Mesendoderm (in vitro differentiated cells): Measurements from ENCODE around the gene EBI3.
"Not testable (repeated sequence)": the region's sequence is repeated elsewhere in the genome, so short reads cannot be mapped to it uniquely, and the experiment has no call there.

Experiments used
- DNase-seq: peaks from one replicate; pipeline ENCODE4 v3.0.0; 2013
- H2AK5ac ChIP-seq: 2 replicates; pipeline ENCODE4 v1.6.1; 2013; ENCODE audit warnings: low read length, inconsistent platforms
- H2BK120ac ChIP-seq: 2 replicates; pipeline ENCODE4 v1.6.1; 2013; ENCODE audit warnings: low read depth, mild to moderate bottlenecking, low read length, moderate library complexity, mixed read lengths
- H2BK15ac ChIP-seq: replicated peaks from 2 replicates; pipeline ENCODE4 v1.6.1; 2013; ENCODE audit warnings: low read depth, mild to moderate bottlenecking, moderate library complexity
- H2BK5ac ChIP-seq: 2 replicates; pipeline ENCODE4 v1.6.1; 2013; ENCODE audit warnings: low read length, inconsistent platforms
- H3K18ac ChIP-seq: 2 replicates; pipeline ENCODE4 v1.6.1; 2013; ENCODE audit warnings: mild to moderate bottlenecking, low read length, mixed read lengths
- H3K23ac ChIP-seq: one replicate; pipeline ENCODE4 v1.6.1; 2013; ENCODE audit warnings: low read length
- H3K27ac ChIP-seq: 2 replicates; pipeline ENCODE4 v1.5.1; 2013; ENCODE audit warnings: low read depth, mild to moderate bottlenecking, inconsistent platforms, low read length, moderate library complexity
- H3K27me3 ChIP-seq: 2 replicates; pipeline ENCODE4 v1.6.1; 2013; ENCODE audit warnings: low read length, control low read depth, mild to moderate bottlenecking, inconsistent platforms; ENCODE audit not compliant: insufficient read depth, poor library complexity
- H3K36me3 ChIP-seq: 2 replicates; pipeline ENCODE4 v1.6.1; 2013; ENCODE audit warnings: low read length, inconsistent platforms; ENCODE audit not compliant: control insufficient read depth, insufficient read depth
- H3K4ac ChIP-seq: one replicate; pipeline ENCODE4 v1.6.1; 2013; ENCODE audit warnings: low read depth, mild to moderate bottlenecking, low read length, moderate library complexity
- H3K4me1 ChIP-seq: 2 replicates; pipeline ENCODE4 v1.6.1; 2013; ENCODE audit warnings: low read depth, low read length, inconsistent platforms; ENCODE audit not compliant: control insufficient read depth
- H3K4me2 ChIP-seq: 2 replicates; pipeline ENCODE4 v1.6.1; 2013; ENCODE audit warnings: low read length
- H3K4me3 ChIP-seq: 2 replicates; pipeline ENCODE4 v1.5.1; 2013; ENCODE audit warnings: mild to moderate bottlenecking, low read length
- H3K56ac ChIP-seq: one replicate; pipeline ENCODE4 v1.6.1; 2013; ENCODE audit warnings: low read length
- H3K79me1 ChIP-seq: 2 replicates; pipeline ENCODE4 v1.6.1; 2013; ENCODE audit warnings: low read length, inconsistent platforms
- H3K79me2 ChIP-seq: 2 replicates; pipeline ENCODE4 v1.6.1; 2013; ENCODE audit warnings: mild to moderate bottlenecking, low read length; ENCODE audit not compliant: control insufficient read depth, insufficient read depth
- H3K9ac ChIP-seq: 2 replicates; pipeline ENCODE4 v1.6.1; 2013; ENCODE audit warnings: low read length, inconsistent platforms
- H4K5ac ChIP-seq: one replicate; pipeline ENCODE4 v1.6.1; 2013; ENCODE audit warnings: low read length
- H4K8ac ChIP-seq: one replicate; pipeline ENCODE4 v1.6.1; 2013; ENCODE audit warnings: low read depth, mild to moderate bottlenecking, control low read depth, low read length, moderate library complexity
- WGBS: extraction: QIAGEN DNeasy Blood & Tissue Kit; methylation state at CpG from one replicate; pipeline ENCODE4 v1.1.7; 2013; ENCODE audit warnings: low lambda C conversion rate, missing lambda C conversion rate; ENCODE audit not compliant: insufficient coverage; ENCODE audit errors: extremely low coverage; 5-methylcytosine and 5-hydroxymethylcytosine counted together

EBI3 gene

GRCh38 chr19:4279267-4279529 is 49.9 kb downstream of the EBI3 start:
- Histone ChIP-seq H2BK5ac (no peak overlapping the region), H3K56ac (peak overlapping the region; percentile 72), H3K79me1 (no peaks in the 10 kb centered on the region), H3K18ac (peak overlapping the region; percentile 47), H3K36me3 (no peaks in the 10 kb centered on the region), H2AK5ac (no peak overlapping the region), H3K27ac (no peak overlapping the region), H3K4me1 (no peaks in the 10 kb centered on the region), H3K27me3 (peaks cover 8% of the 10 kb centered on the region), H2BK15ac (no peak overlapping the region), H4K8ac (no peak overlapping the region), H4K5ac (no peak overlapping the region), H2BK120ac (no peak overlapping the region), H3K4me3 (peak overlapping the region; percentile 24), H3K4ac (no peak overlapping the region), H3K9ac (peak overlapping the region; percentile 45), H3K79me2 (no peaks in the 10 kb centered on the region), H3K4me2 (peak overlapping the region; percentile 64), H3K23ac (no peak overlapping the region)
- DNase-seq: no peak
- WGBS: no CpG with 5 or more reads among the region's 30 CpGs

DNA sequence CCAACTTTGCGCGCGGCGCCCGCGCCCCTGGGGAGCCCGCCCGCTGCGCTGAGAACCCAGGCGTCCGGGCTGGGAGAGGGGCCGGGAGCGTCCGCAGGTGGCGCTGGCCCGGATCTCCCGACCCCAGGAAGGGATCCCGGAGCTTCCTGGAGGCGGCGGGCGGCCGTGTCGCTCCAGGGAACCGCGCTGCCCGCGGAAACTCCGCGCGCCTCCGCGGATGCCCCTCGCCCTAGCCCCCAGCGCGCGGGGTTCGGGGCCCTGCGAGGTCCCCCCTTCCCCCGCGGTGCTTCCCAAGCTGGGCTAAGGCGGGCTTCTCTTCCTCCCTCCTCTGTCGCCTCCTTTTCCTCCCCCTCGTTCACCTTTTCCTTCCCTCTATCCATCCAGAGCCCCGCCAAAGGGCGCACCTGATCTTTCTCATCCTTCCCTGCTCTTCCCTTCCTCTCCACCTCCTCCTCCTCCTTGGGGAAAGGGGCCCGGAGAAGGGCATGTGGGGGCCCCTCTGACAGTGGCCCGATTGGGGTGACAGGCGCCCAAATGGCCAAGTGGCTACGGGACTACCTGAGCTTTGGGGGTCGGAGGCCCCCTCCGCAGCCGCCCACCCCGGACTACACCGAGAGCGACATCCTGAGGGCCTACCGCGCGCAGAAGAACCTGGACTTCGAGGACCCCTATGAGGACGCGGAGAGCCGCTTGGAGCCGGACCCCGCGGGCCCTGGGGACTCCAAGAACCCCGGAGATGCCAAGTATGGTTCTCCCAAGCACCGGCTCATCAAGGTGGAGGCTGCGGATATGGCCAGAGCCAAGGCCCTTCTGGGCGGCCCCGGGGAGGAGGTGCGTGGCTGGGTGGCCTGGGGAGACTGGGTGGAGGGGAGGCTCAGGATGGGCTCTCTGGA is 50.5 kb downstream of the EBI3 start:
- Histone ChIP-seq H3K4me1 (no peaks in the 10 kb centered on the region), H4K5ac (no peak overlapping the region), H4K8ac (no peak overlapping the region), H2AK5ac (no peak overlapping the region), H3K56ac (peak overlapping the region; percentile 72), H3K36me3 (no peaks in the 10 kb centered on the region), H3K18ac (peak overlapping the region; percentile 34), H3K4me2 (peak overlapping the region; percentile 64), H2BK120ac (no peak overlapping the region), H3K79me1 (no peaks in the 10 kb centered on the region), H3K27me3 (peaks cover 8% of the 10 kb centered on the region), H3K4ac (no peak overlapping the region), H3K79me2 (no peaks in the 10 kb centered on the region), H3K23ac (no peak overlapping the region), H3K9ac (peak overlapping the region; percentile 45), H2BK5ac (no peak overlapping the region), H2BK15ac (no peak overlapping the region), H3K27ac (no peak overlapping the region), H3K4me3 (peak overlapping the region; percentile 24)
- DNase-seq: no peak
- WGBS: no CpG with 5 or more reads among the region's 71 CpGs

GRCh38 chr19:4284176-4284958 is 55.0 kb downstream of the EBI3 start:
- Histone ChIP-seq H3K18ac (no peak overlapping the region), H4K8ac (no peak overlapping the region), H2BK15ac (no peak overlapping the region), H3K9ac (no peak overlapping the region), H3K23ac (no peak overlapping the region), H3K4ac (no peak overlapping the region), H3K4me1 (no peaks in the 10 kb centered on the region), H3K4me2 (no peak overlapping the region), H3K27me3 (peaks cover 8% of the 10 kb centered on the region), H3K4me3 (no peak overlapping the region), H2BK5ac (no peak overlapping the region), H3K79me1 (no peaks in the 10 kb centered on the region), H4K5ac (no peak overlapping the region), H2BK120ac (no peak overlapping the region), H3K27ac (no peak overlapping the region), H3K79me2 (no peaks in the 10 kb centered on the region), H3K36me3 (no peaks in the 10 kb centered on the region), H3K56ac (no peak overlapping the region), H2AK5ac (no peak overlapping the region)
- peak; percentile 88 for DNase-seq
- no CpG with 5 or more reads among the region's 20 CpGs for WGBS

GRCh38 chr19:4284974-4285373 is 55.7 kb downstream of the EBI3 start:
- no CpG with 5 or more reads among the region's 6 CpGs for WGBS
- H4K5ac ChIP-seq: no peak overlapping the region

DNA sequence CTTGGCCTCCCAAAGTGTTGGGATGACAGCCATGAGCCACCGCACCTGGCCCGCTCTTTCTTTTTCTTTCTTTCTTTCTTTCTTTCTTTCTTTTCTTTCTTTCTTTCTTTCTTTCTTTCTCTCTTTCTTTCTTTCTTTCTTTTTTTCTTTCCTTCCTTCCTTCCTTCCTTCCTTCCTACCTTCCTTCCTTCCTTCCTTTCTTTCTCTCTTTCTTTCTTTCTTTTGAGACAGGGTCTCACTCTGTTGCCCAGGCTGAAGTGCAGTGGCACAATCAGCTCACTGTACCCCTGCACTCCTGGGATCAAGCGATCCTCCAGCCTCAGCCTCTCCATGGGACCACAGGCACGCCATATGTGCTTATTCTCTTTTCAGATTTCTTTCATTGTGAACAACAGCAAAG is 56.8 kb downstream of the EBI3 start:
- whole genome bisulfite sequencing: no CpG with 5 or more reads among the region's 4 CpGs
- not testable (repeated sequence) for H3K79me2 ChIP-seq, H3K4me1 ChIP-seq, H3K9ac ChIP-seq, H2AK5ac ChIP-seq, H3K27ac ChIP-seq, H3K79me1 ChIP-seq, H4K5ac ChIP-seq, H3K4me2 ChIP-seq, H3K18ac ChIP-seq, H3K36me3 ChIP-seq, H3K27me3 ChIP-seq, H3K56ac ChIP-seq, H2BK5ac ChIP-seq, H2BK15ac ChIP-seq, H3K4me3 ChIP-seq, H3K23ac ChIP-seq, H3K4ac ChIP-seq, DNase-seq, H2BK120ac ChIP-seq, H4K8ac ChIP-seq

More at GRCh38 chr19:4284974-4285373, 55.7 kb downstream of the EBI3 start:
- DNase-seq: no peak
- no peak overlapping the region for H3K4ac ChIP-seq
- H3K9ac ChIP-seq: no peak overlapping the region
- H3K27me3 ChIP-seq: peaks cover 4% of the 10 kb centered on the region
- H4K8ac ChIP-seq: no peak overlapping the region
- H3K4me3 ChIP-seq: no peak overlapping the region
- no peaks in the 10 kb centered on the region for H3K36me3 ChIP-seq
- no peaks in the 10 kb centered on the region for H3K79me1 ChIP-seq
- no peak overlapping the region for H2AK5ac ChIP-seq
- no peaks in the 10 kb centered on the region for H3K79me2 ChIP-seq
- H3K4me1 ChIP-seq: no peaks in the 10 kb centered on the region
- no peak overlapping the region for H2BK120ac ChIP-seq
- H2BK5ac ChIP-seq: no peak overlapping the region
- no peak overlapping the region for H3K56ac ChIP-seq
- H2BK15ac ChIP-seq: no peak overlapping the region
- no peak overlapping the region for H3K18ac ChIP-seq
- H3K4me2 ChIP-seq: no peak overlapping the region
- no peak overlapping the region for H3K23ac ChIP-seq
- H3K27ac ChIP-seq: no peak overlapping the region
